ENCODE measurements around the gene CYP4F11.

DNA sequence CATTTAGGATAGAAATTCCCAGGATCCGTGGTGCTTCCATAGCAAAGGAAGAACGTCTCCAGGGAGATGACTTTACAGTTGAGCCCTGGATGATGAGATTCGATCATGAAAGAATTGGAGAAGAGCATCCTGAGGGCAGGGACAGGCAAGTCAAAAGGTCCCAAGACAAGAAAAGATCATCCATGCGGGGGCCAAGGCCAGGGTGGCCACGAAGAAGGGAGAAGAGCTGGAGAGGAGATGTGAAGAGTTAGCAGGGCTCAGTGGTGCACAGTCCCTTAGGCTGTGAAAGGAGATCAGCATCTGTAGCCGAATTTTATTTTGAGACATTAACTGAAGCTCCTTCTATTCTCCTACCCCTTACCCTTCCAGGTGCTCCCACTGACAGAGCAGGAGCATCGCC lies 43.4 kb upstream of the CYP4F11 start:
- TF ChIP-seq POLR2AphosphoS5 (IDR thresholded peaks at IDR 0.05; ENCODE audit: low read depth, low read length) (no peak), POLR2A (IDR thresholded peaks at IDR 0.05; ENCODE audit: low read depth, low read length) (no peak), TAF1 (IDR thresholded peaks at IDR 0.05; ENCODE audit: low read depth, low read length) (no peak), SPI1 (IDR thresholded peaks at IDR 0.05; ENCODE audit: low read depth, low read length) (no peak), PAX5 (IDR thresholded peaks at IDR 0.05; ENCODE audit: insufficient read depth, low read length, severe bottlenecking) (no peak)
